GM12878 (cell line): Measurements from ENCODE around the gene UBAC2. TPM values are rescaled to one million over a fixed set of nuclear protein-coding genes. Genes with fewer than 3 reads are reported as not detected.
A peak's percentile ranks its signal among the peaks of the same experiment; 100 is the strongest.

Source experiments
- ASH2L ChIP-seq: fragments of 300-600, 200-600 bp; sonication (generic); IDR thresholded peaks from 2 replicates; pipeline ENCODE4 v1.6.1; 2017; ENCODE audit warnings: low read depth, mild to moderate bottlenecking, borderline replicate concordance
- ATF3 ChIP-seq: IDR thresholded peaks from 2 replicates; pipeline ENCODE4 v1.6.1; 2011; ENCODE audit warnings: low read depth, mild to moderate bottlenecking, low read length, moderate library complexity, borderline replicate concordance; ENCODE audit errors: extremely low read depth
- FOXK2 ChIP-seq: fragments of 450-650 bp; IDR thresholded peaks from 2 replicates; pipeline ENCODE4 v1.6.1; 2017; ENCODE audit warnings: mild to moderate bottlenecking, moderate library complexity
- GATAD2B ChIP-seq: fragments of 450-650 bp; conservative IDR thresholded peaks from 2 replicates; pipeline ENCODE4 v1.6.1; 2017; ENCODE audit warnings: low read depth, mild to moderate bottlenecking, moderate library complexity
- NR2F1 ChIP-seq: fragments of 450-650 bp; conservative IDR thresholded peaks from 2 replicates; pipeline ENCODE4 v1.6.1; 2017; ENCODE audit warnings: mild to moderate bottlenecking
- PAX5 ChIP-seq: IDR thresholded peaks from 2 replicates; pipeline ENCODE4 v1.6.1; 2011; ENCODE audit warnings: low read depth, low read length, borderline replicate concordance
- SMARCA5 ChIP-seq: fragments of 450-650 bp; IDR thresholded peaks from 2 replicates; pipeline ENCODE4 v1.6.1; 2017; ENCODE audit warnings: mild to moderate bottlenecking
- ZBTB4 ChIP-seq: fragments of 450-650 bp; formaldehyde crosslinking; IDR thresholded peaks from 2 replicates; pipeline ENCODE4 v1.4.0; 2022; ENCODE audit warnings: mild to moderate bottlenecking, moderate library complexity
- ZNF217 ChIP-seq: fragments of 450-650 bp; IDR thresholded peaks from 2 replicates; pipeline ENCODE4 v1.6.1; 2017; ENCODE audit warnings: antibody characterized with exemption, mild to moderate bottlenecking
- polyA plus RNA-seq, 11 experiments: library from polyadenylated mRNA; depleted of rRNA in 4 of 11; unstranded in 6 of 11; stranded (reverse) in 5 of 11; fragments of >200 nt; fragmentation: Nextera tagmentation in 4 of 11; fragmentation: Illumina TruSeq in 1 of 11; extraction: Ambion mirVana in 4 of 11; extraction: Trizol in 1 of 11; gene quantifications; 1 replicate in 1 of 11; 2 replicates in 10 of 11; pipeline versions ENCODE4 v1.2.1 to v1.2.3, GENCODE V29; 2011 to 2016; ENCODE audit warnings: inconsistent platforms in 2 of 11, missing spikeins in 2 of 11, low read depth in 1 of 11
- total RNA-seq, 4 experiments: library from RNA; depleted of rRNA in 3 of 4; stranded (reverse); fragments of >200 nt in 3 of 4; fragmentation: Illumina TruSeq in 1 of 4; extraction: Trizol in 1 of 4; gene quantifications; 2 replicates each; pipeline versions ENCODE4 v1.2.1 to v1.2.3, GENCODE V29; 2013 to 2021
- TF ChIP-seq, protein P1 (sequence below): fragments of 450-650 bp; IDR thresholded peaks from 2 replicates; pipeline ENCODE4 v1.6.1; 2017; ENCODE audit warnings: mild to moderate bottlenecking, low read depth, inconsistent platforms; ENCODE audit not compliant: poor library complexity, severe bottlenecking

UBAC2 gene
- total and polyA plus RNA-seq, 10 of the 15 experiments (the other 5 are each of a cell fraction or from before 2014, with no cell fraction given), result 3.0 to 54.6 (median 17.4) TPM

GRCh38 chr13:99419591-99420243 lies 219.1 kb downstream of the UBAC2 start (continued):
- TF ChIP-seq, protein P1, sequence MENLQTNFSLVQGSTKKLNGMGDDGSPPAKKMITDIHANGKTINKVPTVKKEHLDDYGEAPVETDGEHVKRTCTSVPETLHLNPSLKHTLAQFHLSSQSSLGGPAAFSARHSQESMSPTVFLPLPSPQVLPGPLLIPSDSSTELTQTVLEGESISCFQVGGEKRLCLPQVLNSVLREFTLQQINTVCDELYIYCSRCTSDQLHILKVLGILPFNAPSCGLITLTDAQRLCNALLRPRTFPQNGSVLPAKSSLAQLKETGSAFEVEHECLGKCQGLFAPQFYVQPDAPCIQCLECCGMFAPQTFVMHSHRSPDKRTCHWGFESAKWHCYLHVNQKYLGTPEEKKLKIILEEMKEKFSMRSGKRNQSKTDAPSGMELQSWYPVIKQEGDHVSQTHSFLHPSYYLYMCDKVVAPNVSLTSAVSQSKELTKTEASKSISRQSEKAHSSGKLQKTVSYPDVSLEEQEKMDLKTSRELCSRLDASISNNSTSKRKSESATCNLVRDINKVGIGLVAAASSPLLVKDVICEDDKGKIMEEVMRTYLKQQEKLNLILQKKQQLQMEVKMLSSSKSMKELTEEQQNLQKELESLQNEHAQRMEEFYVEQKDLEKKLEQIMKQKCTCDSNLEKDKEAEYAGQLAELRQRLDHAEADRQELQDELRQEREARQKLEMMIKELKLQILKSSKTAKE, result no peak
- peak; percentile 94 for TF ChIP-seq SMARCA5
- TF ChIP-seq PAX5, result no peak
- TF ChIP-seq GATAD2B, result no peak
- no peak for TF ChIP-seq ZBTB4 (CRISPR knock-in tag)
- TF ChIP-seq NR2F1, result no peak
- TF ChIP-seq ASH2L, result no peak
- TF ChIP-seq FOXK2, result no peak
- no peak for TF ChIP-seq ATF3
- peak; percentile 91; the same call in 1 of the 2 replicates for TF ChIP-seq ZNF217
- TF ChIP-seq, all 136 proteins: peak for 5
